Measurements from ENCODE around the gene SDHD. TPM values are rescaled to one million over a fixed set of nuclear protein-coding genes. Genes with fewer than 3 reads are reported as not detected.

SDHD gene
- total and polyA plus RNA-seq, 2 donors (not counting 3 experiments of a cell fraction or from before 2014, with no cell fraction given) = 72.3 to 169 TPM

DNA sequence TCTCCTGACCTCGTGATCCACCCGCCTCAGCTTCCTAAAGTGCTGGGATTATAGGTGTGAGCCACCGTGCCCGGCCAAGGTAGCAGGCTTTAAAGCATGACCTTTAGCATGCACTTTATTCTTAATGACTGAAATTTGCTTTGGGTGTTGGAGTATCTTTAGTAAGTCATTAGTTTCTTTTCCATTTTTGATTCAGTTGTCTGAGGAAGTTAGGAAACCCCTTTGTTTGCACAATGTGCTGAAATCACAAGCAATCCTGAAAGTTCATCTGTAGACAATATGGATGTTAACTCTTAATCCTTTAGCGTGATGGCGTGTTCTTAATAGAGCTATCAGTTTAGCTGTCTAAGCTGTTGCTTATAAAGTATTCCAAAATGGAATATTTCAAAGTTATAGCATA, 16.8 kb downstream of the SDHD start:
- H3K4me1 ChIP-seq (ENCODE audit: control insufficient read depth, extremely low read depth, insufficient read depth, low read length) = no peaks in the 10 kb centered on the region
- dilution Hi-C loops (cut with MboI; ENCODE audit: extremely low pct_ligation_motif_present, low sequenced_read_pairs) (no loop called here), intact Hi-C loops (cut with micrococcal nuclease) (no loop called here)
- FAIRE-seq = no peak
- H3K4me3 ChIP-seq (replicated peaks in 1 of 3; ENCODE audit: insufficient read depth in 1 of 3, low read depth in 1 of 3, low read length in 3 of 3) = no peak overlapping the region
- no peaks in the 10 kb centered on the region for H3K36me3 ChIP-seq (ENCODE audit: control insufficient read depth in 2 of 2, extremely low read depth in 1 of 2, insufficient read depth in 2 of 2, low read length in 2 of 2)
- POLR2A ChIA-PET = no interaction called here
- no peak overlapping the region for H3K4me2 ChIP-seq (ENCODE audit: insufficient read depth, low read length)
- no peaks in the 10 kb centered on the region for H3K79me2 ChIP-seq (ENCODE audit: control insufficient read depth, insufficient read depth, low read length)
- no peaks in the 10 kb centered on the region for H3K9me3 ChIP-seq (replicated peaks; ENCODE audit: control insufficient read depth, insufficient read depth, low read length)
- no peaks in the 10 kb centered on the region for H3K27me3 ChIP-seq (ENCODE audit: control insufficient read depth in 2 of 2, insufficient read depth in 2 of 2, low read length in 2 of 2)
- CTCF ChIA-PET = interaction anchor here (4.4 kb wide), 1 partner anchor 10 kb away, joined by 34 read pairs; no protein-coding TSS in a partner anchor
- H3K9ac ChIP-seq (replicated peaks; ENCODE audit: extremely low read depth, insufficient read depth, low read length) = no peak overlapping the region
- no TSS peak for BruUV-seq (replicated peaks)
- TF ChIP-seq MYC (IDR thresholded peaks at IDR 0.05; ENCODE audit: low read depth, low read length) (no peak), GATA2 (IDR thresholded peaks at IDR 0.05; ENCODE audit: insufficient read depth, insufficient read length, low read depth, low read length) (no peak), FOS (IDR thresholded peaks at IDR 0.05; ENCODE audit: borderline replicate concordance, insufficient read depth, low read length) (no peak), JUN (IDR thresholded peaks at IDR 0.05; ENCODE audit: borderline replicate concordance, insufficient read depth, insufficient read length, low read depth) (no peak), POLR2AphosphoS5 (IDR thresholded peaks at IDR 0.05; ENCODE audit: insufficient read depth, low read depth, low read length) (no peak), POLR2A (IDR thresholded peaks at IDR 0.05; ENCODE audit: low read depth, low read length) (no peak), EZH2 (IDR thresholded peaks at IDR 0.05; ENCODE audit: borderline replicate concordance, low read depth, low read length, severe bottlenecking) (no peak)
- TF ChIP-seq, protein P1, sequence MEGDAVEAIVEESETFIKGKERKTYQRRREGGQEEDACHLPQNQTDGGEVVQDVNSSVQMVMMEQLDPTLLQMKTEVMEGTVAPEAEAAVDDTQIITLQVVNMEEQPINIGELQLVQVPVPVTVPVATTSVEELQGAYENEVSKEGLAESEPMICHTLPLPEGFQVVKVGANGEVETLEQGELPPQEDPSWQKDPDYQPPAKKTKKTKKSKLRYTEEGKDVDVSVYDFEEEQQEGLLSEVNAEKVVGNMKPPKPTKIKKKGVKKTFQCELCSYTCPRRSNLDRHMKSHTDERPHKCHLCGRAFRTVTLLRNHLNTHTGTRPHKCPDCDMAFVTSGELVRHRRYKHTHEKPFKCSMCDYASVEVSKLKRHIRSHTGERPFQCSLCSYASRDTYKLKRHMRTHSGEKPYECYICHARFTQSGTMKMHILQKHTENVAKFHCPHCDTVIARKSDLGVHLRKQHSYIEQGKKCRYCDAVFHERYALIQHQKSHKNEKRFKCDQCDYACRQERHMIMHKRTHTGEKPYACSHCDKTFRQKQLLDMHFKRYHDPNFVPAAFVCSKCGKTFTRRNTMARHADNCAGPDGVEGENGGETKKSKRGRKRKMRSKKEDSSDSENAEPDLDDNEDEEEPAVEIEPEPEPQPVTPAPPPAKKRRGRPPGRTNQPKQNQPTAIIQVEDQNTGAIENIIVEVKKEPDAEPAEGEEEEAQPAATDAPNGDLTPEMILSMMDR (IDR thresholded peaks at IDR 0.05; ENCODE audit: extremely low read depth in 1 of 2, insufficient read depth in 1 of 2, low read depth in 1 of 2, low read length in 2 of 2) = no peak
- TF ChIP-seq, protein P2, sequence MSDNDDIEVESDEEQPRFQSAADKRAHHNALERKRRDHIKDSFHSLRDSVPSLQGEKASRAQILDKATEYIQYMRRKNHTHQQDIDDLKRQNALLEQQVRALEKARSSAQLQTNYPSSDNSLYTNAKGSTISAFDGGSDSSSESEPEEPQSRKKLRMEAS (IDR thresholded peaks at IDR 0.05; ENCODE audit: insufficient read depth, insufficient read length) = no peak
- no peaks in the 10 kb centered on the region for H4K20me1 ChIP-seq (replicated peaks; ENCODE audit: control insufficient read depth, extremely low read depth, insufficient read depth, low read length)
- no peak overlapping the region for H3K27ac ChIP-seq (ENCODE audit: insufficient read depth, low read depth, low read length)
- no peaks in the 10 kb centered on the region for H3K9me1 ChIP-seq (replicated peaks; ENCODE audit: control insufficient read depth, extremely low read depth, insufficient read depth, low read length)
- no peak overlapping the region for H2AFZ ChIP-seq (ENCODE audit: low read depth, low read length)
- no peak for DNase-seq (ENCODE audit: low read depth, low spot score)
